Mucosa of rectum (tissue), 2 donors: ENCODE measurements around the gene PLCB2.

Source experiments
- H3K27ac ChIP-seq, 2 donors: one replicate each; pipeline ENCODE4 v1.7.0; 2013; ENCODE audit warnings: inconsistent platforms in 2 of 2, low read depth in 2 of 2, low read length in 2 of 2
- H3K27me3 ChIP-seq, 2 donors: one replicate each; pipeline ENCODE4 v1.7.0; 2013; ENCODE audit warnings: low read length in 2 of 2; ENCODE audit not compliant: control insufficient read depth in 2 of 2, insufficient read depth in 2 of 2
- H3K36me3 ChIP-seq, 2 donors: one replicate each; pipeline ENCODE4 v1.7.0; 2013; ENCODE audit warnings: low read length in 2 of 2; ENCODE audit not compliant: control insufficient read depth in 2 of 2, insufficient read depth in 2 of 2
- H3K4me1 ChIP-seq, 2 donors: one replicate each; pipeline ENCODE4 v1.7.0; 2013; ENCODE audit warnings: low read length in 2 of 2, mild to moderate bottlenecking in 1 of 2; ENCODE audit not compliant: control insufficient read depth in 2 of 2, insufficient read depth in 2 of 2
- H3K4me3 ChIP-seq, 2 donors: one replicate each; pipeline ENCODE4 v1.7.0; 2013; ENCODE audit warnings: low read length in 2 of 2
- H3K9ac ChIP-seq, 2 donors: one replicate each; pipeline ENCODE4 v1.7.0; 2013; ENCODE audit warnings: low read length in 2 of 2, low read depth in 1 of 2, mild to moderate bottlenecking in 1 of 2
- H3K9me3 ChIP-seq, 2 donors: one replicate each; pipeline ENCODE4 v1.7.0; 2013; ENCODE audit warnings: low read length in 2 of 2; ENCODE audit not compliant: control insufficient read depth in 2 of 2
- donor health status: healthy.
- donor health status: Normal muscosa, but diverticular disease.

Gene PLCB2

GRCh38 chr15:40307421-40308211 lies at the start of gene PLCB2:
PLCB2 (minus strand) TSS chr15:40307935; CDS start chr15:40307672, 263 bp downstream.
- Histone ChIP-seq H3K4me1 (peaks cover 5 to 16% of the 10 kb centered on the region in 2 donors), H3K9me3 (no peaks in the 10 kb centered on the region), H3K4me3 (peak within 1 kb of the TSS; percentile 53 to 73), H3K27me3 (no peaks in the 10 kb centered on the region), H3K9ac (peak within 1 kb of the TSS; percentile 50 to 78), H3K27ac (peak within 1 kb of the TSS; percentile 64 to 89), H3K36me3 (peaks cover 0 to 3% of the 10 kb centered on the region in 2 donors)

- Histone ChIP-seq H3K36me3 (peaks cover 31 to 43% of the 10 kb centered on the region in 2 donors), H3K27me3 (no peaks in the 10 kb centered on the region), H3K4me3 (no peak overlapping the region), H3K9me3 (no peaks in the 10 kb centered on the region), H3K4me1 (peaks cover 34 to 35% of the 10 kb centered on the region in 2 donors), H3K27ac (peak overlapping the region; percentile 70 to 79), H3K9ac (peak overlapping the region in 1 of 2 donors; percentile 45)
Observed at GRCh38 chr15:40357246-40357645, 49.5 kb upstream of the PLCB2 start.

GRCh38 chr15:40355976-40356585 lies 48.3 kb upstream of the PLCB2 start:
- H3K4me3 ChIP-seq = no peak overlapping the region
- H3K9me3 ChIP-seq = no peaks in the 10 kb centered on the region
- peak overlapping the region in 1 of 2 donors; percentile 45 for H3K9ac ChIP-seq
- H3K27ac ChIP-seq = peak overlapping the region; percentile 98 to 100
- H3K27me3 ChIP-seq = no peaks in the 10 kb centered on the region
- peaks cover 34 to 35% of the 10 kb centered on the region in 2 donors for H3K4me1 ChIP-seq
- H3K36me3 ChIP-seq = peaks cover 31 to 44% of the 10 kb centered on the region in 2 donors

GRCh38 chr15:40354408-40355171 lies 46.9 kb upstream of the PLCB2 start:
- Histone ChIP-seq H3K27ac (peak overlapping the region; percentile 98 to 100), H3K9ac (peak overlapping the region; percentile 79 to 96)

GRCh38 chr15:40353697-40354096 lies 46.0 kb upstream of the PLCB2 start:
- Histone ChIP-seq H3K27ac (peak overlapping the region; percentile 98 to 100), H3K4me3 (peak overlapping the region; percentile 77 to 91), H3K4me1 (peaks cover 47 to 49% of the 10 kb centered on the region in 2 donors), H3K27me3 (no peaks in the 10 kb centered on the region), H3K9me3 (no peaks in the 10 kb centered on the region), H3K36me3 (peaks cover 31 to 44% of the 10 kb centered on the region in 2 donors), H3K9ac (peak overlapping the region; percentile 79 to 96)

More at GRCh38 chr15:40354408-40355171, 46.9 kb upstream of the PLCB2 start:
- H3K4me1 ChIP-seq = peaks cover 43 to 44% of the 10 kb centered on the region in 2 donors
- H3K4me3 ChIP-seq = peak overlapping the region; percentile 77 to 91
- H3K9me3 ChIP-seq = no peaks in the 10 kb centered on the region
- H3K36me3 ChIP-seq = peaks cover 31 to 44% of the 10 kb centered on the region in 2 donors
- H3K27me3 ChIP-seq = no peaks in the 10 kb centered on the region

GRCh38 chr15:40352281-40352901 lies 44.7 kb upstream of the PLCB2 start:
- peak overlapping the region; percentile 98 to 100 for H3K27ac ChIP-seq
- no peaks in the 10 kb centered on the region for H3K27me3 ChIP-seq
- H3K4me3 ChIP-seq = peak overlapping the region; percentile 77 to 91
- peaks cover 31 to 44% of the 10 kb centered on the region in 2 donors for H3K36me3 ChIP-seq
- H3K9me3 ChIP-seq = no peaks in the 10 kb centered on the region
- H3K4me1 ChIP-seq = peaks cover 46 to 60% of the 10 kb centered on the region in 2 donors
- peak overlapping the region; percentile 73 to 96 for H3K9ac ChIP-seq

- Histone ChIP-seq H3K36me3 (peaks cover 9 to 18% of the 10 kb centered on the region in 2 donors), H3K9ac (peak overlapping the region; percentile 78 to 96), H3K27ac (peak overlapping the region; percentile 100), H3K4me3 (peak overlapping the region; percentile 61 to 91), H3K27me3 (no peaks in the 10 kb centered on the region), H3K4me1 (peaks cover 58 to 65% of the 10 kb centered on the region in 2 donors), H3K9me3 (no peaks in the 10 kb centered on the region)
Observed at GRCh38 chr15:40349163-40349562, 41.4 kb upstream of the PLCB2 start.

GRCh38 chr15:40348474-40348870 lies 40.7 kb upstream of the PLCB2 start:
- Histone ChIP-seq H3K4me3 (peak overlapping the region; percentile 2 to 61), H3K9ac (peak overlapping the region; percentile 78 to 96), H3K27me3 (no peaks in the 10 kb centered on the region), H3K4me1 (peaks cover 58 to 66% of the 10 kb centered on the region in 2 donors), H3K36me3 (peaks cover 4 to 13% of the 10 kb centered on the region in 2 donors), H3K9me3 (no peaks in the 10 kb centered on the region), H3K27ac (peak overlapping the region; percentile 100)

GRCh38 chr15:40347559-40348473 lies 40.1 kb upstream of the PLCB2 start:
- Histone ChIP-seq H3K27ac (peak overlapping the region; percentile 100), H3K27me3 (no peaks in the 10 kb centered on the region), H3K9me3 (no peaks in the 10 kb centered on the region), H3K4me3 (peak overlapping the region; percentile 39 to 61), H3K4me1 (peaks cover 64 to 70% of the 10 kb centered on the region in 2 donors), H3K36me3 (peaks cover 0 to 7% of the 10 kb centered on the region in 2 donors), H3K9ac (peak overlapping the region; percentile 78 to 96)
